Naive B cell (primary cell): Measurements from ENCODE around the gene TXNIP. TPM values are rescaled to one million over a fixed set of nuclear protein-coding genes. Genes with fewer than 3 reads are reported as not detected.
A peak's percentile ranks its signal among the peaks of the same experiment; 100 is the strongest.

ENCODE experiments used
- ATAC-seq, 2 donors: fragments of 150-1000 bp; cut with Tn5 transposase; 2 replicates each; pipeline ENCODE4 v1.10.0; 2021; ENCODE audit warnings: low read depth in 2 of 2, mild to moderate bottlenecking in 2 of 2, moderate library complexity in 2 of 2
- DNase-seq: peaks from one replicate; pipeline ENCODE4 v3.0.0; 2022
- H3K27ac Mint-ChIP-seq, 6 donors: one replicate each; pipeline ENCODE4 v1.8.0; 2020 to 2022; ENCODE audit warnings: mild to moderate bottlenecking in 6 of 6, mixed read lengths in 6 of 6, moderate library complexity in 5 of 6, inconsistent platforms in 2 of 6
- H3K27me3 Mint-ChIP-seq, 3 donors: one replicate each; pipeline ENCODE4 v1.8.0; 2021 to 2022; ENCODE audit warnings: mixed read lengths in 3 of 3, mild to moderate bottlenecking in 1 of 3
- H3K36me3 Mint-ChIP-seq, 2 donors: one replicate each; pipeline ENCODE4 v1.8.0; 2020 to 2022; ENCODE audit warnings: mixed read lengths in 2 of 2, inconsistent platforms in 1 of 2, mild to moderate bottlenecking in 1 of 2
- H3K4me1 Mint-ChIP-seq, 3 donors: one replicate each; pipeline ENCODE4 v1.8.0; 2020 to 2022; ENCODE audit warnings: mixed read lengths in 3 of 3, inconsistent platforms in 1 of 3, mild to moderate bottlenecking in 1 of 3, moderate library complexity in 1 of 3
- H3K4me3 Mint-ChIP-seq, 8 donors: one replicate each; pipeline ENCODE4 v1.8.0; 2020 to 2022; ENCODE audit warnings: mild to moderate bottlenecking in 8 of 8, mixed read lengths in 8 of 8, moderate library complexity in 8 of 8, inconsistent platforms in 2 of 8
- H3K9me3 Mint-ChIP-seq, 7 donors: one replicate each; pipeline ENCODE4 v1.8.0; 2020 to 2022; ENCODE audit warnings: mixed read lengths in 7 of 7, mild to moderate bottlenecking in 5 of 7, inconsistent platforms in 2 of 7, moderate library complexity in 1 of 7
- polyA plus RNA-seq, 6 donors: library from polyadenylated mRNA; unstranded; fragments of 300-500 nt; fragmentation: Illumina TruSeq; gene quantifications; one replicate each; pipeline ENCODE4 v1.2.3, GENCODE V29; 2021; ENCODE audit warnings: low read depth in 6 of 6

Gene TXNIP
- polyA plus RNA-seq, 6 donors from 2014 or later: 2,524 to 6,933 (median 5,735) TPM

GRCh38 chr1:145961425-145962156, 34.8 kb downstream of the TXNIP start:
- Mint-ChIP-seq H3K27me3 (no peaks in the 10 kb centered on the region), H3K4me3 (peak overlapping the region; percentile 91 to 98 (median 92)), H3K4me1 (peaks cover 69 to 77% (median 72%) of the 10 kb centered on the region in 3 donors), H3K9me3 (no peaks in the 10 kb centered on the region), H3K27ac (peak overlapping the region in 5 of 6 donors; percentile 23 to 89 (median 58)), H3K36me3 (no peaks in the 10 kb centered on the region)
- DNase-seq (no peak), ATAC-seq (no peak)

- Mint-ChIP-seq H3K4me1 (peaks cover 73 to 80% (median 74%) of the 10 kb centered on the region in 3 donors), H3K27me3 (no peaks in the 10 kb centered on the region), H3K4me3 (peak overlapping the region; percentile 91 to 98 (median 92)), H3K27ac (peak overlapping the region in 3 of 6 donors; percentile 83 to 89 (median 89)), H3K36me3 (no peaks in the 10 kb centered on the region), H3K9me3 (no peaks in the 10 kb centered on the region)
- ATAC-seq (no peak), DNase-seq (no peak)
Measured at GRCh38 chr1:145961109-145961424, 35.3 kb downstream of the TXNIP start.

DNA sequence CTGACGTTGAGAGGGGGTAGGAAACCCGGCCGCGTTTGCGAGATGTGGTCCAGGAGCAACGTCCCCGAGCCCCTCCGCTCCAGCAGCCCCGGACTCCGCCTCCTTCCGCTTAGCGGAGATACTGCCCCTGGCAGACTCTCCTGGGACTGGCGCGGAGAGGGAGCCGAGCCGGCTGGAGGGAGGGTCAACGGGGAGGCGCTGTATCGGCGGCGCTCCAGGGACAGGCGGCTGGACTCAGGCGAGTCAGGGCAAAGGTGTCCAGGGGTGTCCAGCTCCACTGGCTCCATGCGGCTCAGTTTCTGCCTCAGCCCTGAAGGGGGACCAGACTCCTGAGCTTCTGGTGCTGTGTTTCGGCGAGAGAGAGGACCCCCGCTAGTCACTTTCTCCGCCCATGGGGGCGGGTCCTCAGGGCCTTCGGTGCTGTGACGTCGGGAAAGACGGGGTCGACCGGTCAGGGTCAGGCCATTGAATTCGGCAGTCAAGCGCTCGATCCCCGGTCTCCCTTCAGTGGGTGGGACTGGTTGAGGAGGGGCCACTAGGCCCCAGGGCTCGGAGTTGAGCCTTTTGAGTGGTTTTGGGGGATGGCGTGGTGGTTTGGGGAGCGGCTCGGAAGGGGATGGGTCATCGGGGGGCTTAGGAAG, 35.8 kb downstream of the TXNIP start:
- Mint-ChIP-seq H3K27ac (peak overlapping the region in 5 of 6 donors; percentile 64 to 89 (median 87)), H3K36me3 (no peaks in the 10 kb centered on the region), H3K4me1 (peaks cover 76 to 82% (median 78%) of the 10 kb centered on the region in 3 donors), H3K27me3 (no peaks in the 10 kb centered on the region), H3K4me3 (peak overlapping the region; percentile 91 to 98 (median 92)), H3K9me3 (no peaks in the 10 kb centered on the region)
- no peak for DNase-seq
- ATAC-seq: no peak

GRCh38 chr1:145959957-145960467, 36.4 kb downstream of the TXNIP start:
- ATAC-seq (no peak), DNase-seq (no peak)
- Mint-ChIP-seq H3K27ac (peak overlapping the region in 3 of 6 donors; percentile 60 to 89 (median 62)), H3K27me3 (no peaks in the 10 kb centered on the region), H3K9me3 (no peaks in the 10 kb centered on the region), H3K36me3 (no peaks in the 10 kb centered on the region), H3K4me3 (peak overlapping the region; percentile 91 to 98 (median 92)), H3K4me1 (peaks cover 78 to 83% (median 83%) of the 10 kb centered on the region in 3 donors)

- H3K36me3 Mint-ChIP-seq: no peaks in the 10 kb centered on the region
- DNase-seq (no peak), ATAC-seq (no peak)
- H3K4me1 Mint-ChIP-seq: peaks cover 76 to 87% (median 81%) of the 10 kb centered on the region in 3 donors
- H3K27ac Mint-ChIP-seq: peak overlapping the region in 4 of 6 donors; percentile 2 to 62 (median 45)
- H3K9me3 Mint-ChIP-seq: no peaks in the 10 kb centered on the region
- H3K27me3 Mint-ChIP-seq: no peaks in the 10 kb centered on the region
- H3K4me3 Mint-ChIP-seq: peak overlapping the region; percentile 77 to 98 (median 92)
Measured at GRCh38 chr1:145959333-145959732, 37.0 kb downstream of the TXNIP start.

GRCh38 chr1:145958734-145959133, 37.6 kb downstream of the TXNIP start:
- Mint-ChIP-seq H3K4me1 (peaks cover 70 to 87% (median 77%) of the 10 kb centered on the region in 3 donors), H3K27ac (peak overlapping the region in 3 of 6 donors; percentile 30 to 86 (median 81)), H3K36me3 (no peaks in the 10 kb centered on the region), H3K9me3 (no peaks in the 10 kb centered on the region), H3K4me3 (peak overlapping the region in 5 of 8 donors; percentile 38 to 98 (median 92)), H3K27me3 (no peaks in the 10 kb centered on the region)
- no peak for ATAC-seq
- DNase-seq: no peak

- peak; percentile 87 to 88 for ATAC-seq
- Mint-ChIP-seq H3K4me1 (peaks cover 60 to 81% (median 69%) of the 10 kb centered on the region in 3 donors), H3K4me3 (peak within 1 kb of the TSS; percentile 88 to 98 (median 93)), H3K27me3 (no peaks in the 10 kb centered on the region), H3K27ac (peak within 1 kb of the TSS; percentile 86 to 97 (median 94)), H3K36me3 (no peaks in the 10 kb centered on the region), H3K9me3 (no peaks in the 10 kb centered on the region)
- peak; percentile 94 for DNase-seq
Measured at GRCh38 chr1:145957443-145958319, 38.7 kb downstream of the TXNIP start, which contains the start of gene LIX1L. LIX1L (minus strand) TSS chr1:145958017; CDS start chr1:145957927, 90 bp downstream.

DNA sequence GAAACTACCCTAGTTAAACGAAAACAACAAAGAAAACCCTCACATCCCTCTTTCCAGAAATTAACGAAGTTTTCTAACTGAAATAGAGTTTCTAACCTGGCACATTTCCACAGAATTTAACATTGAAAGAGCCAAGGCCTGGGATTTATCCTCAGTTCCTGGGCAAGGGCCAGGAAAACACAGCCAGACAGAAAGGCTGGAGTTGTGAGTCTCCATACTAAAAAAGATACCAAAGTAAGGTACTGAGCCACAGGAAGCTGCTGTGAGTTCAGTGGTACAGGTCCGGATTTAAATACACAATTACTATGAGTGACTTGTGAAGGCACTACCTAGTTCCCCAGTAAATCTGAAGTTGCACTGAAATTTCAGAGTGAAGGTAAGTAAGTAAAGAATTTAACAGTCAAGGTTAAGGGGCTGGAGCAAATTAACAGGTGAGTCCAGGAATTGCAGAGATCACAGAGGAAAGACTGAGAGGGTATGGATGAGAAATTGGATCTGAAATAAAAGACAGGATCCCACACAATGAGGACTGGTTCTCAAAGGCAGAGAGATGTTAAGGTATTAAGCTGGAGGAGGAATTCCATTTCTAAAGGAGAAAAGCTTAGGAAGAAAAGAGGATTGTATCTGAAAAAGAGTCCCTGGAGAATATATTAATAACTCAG, 39.5 kb downstream of the TXNIP start:
- peaks cover 57 to 74% (median 68%) of the 10 kb centered on the region in 3 donors for H3K4me1 Mint-ChIP-seq
- H3K27ac Mint-ChIP-seq: peak overlapping the region; percentile 23 to 97 (median 90)
- H3K9me3 Mint-ChIP-seq: no peaks in the 10 kb centered on the region
- DNase-seq: peak; percentile 11
- ATAC-seq: no peak
- H3K27me3 Mint-ChIP-seq: no peaks in the 10 kb centered on the region
- H3K36me3 Mint-ChIP-seq: no peaks in the 10 kb centered on the region
- H3K4me3 Mint-ChIP-seq: peak overlapping the region; percentile 88 to 96 (median 92)

DNA sequence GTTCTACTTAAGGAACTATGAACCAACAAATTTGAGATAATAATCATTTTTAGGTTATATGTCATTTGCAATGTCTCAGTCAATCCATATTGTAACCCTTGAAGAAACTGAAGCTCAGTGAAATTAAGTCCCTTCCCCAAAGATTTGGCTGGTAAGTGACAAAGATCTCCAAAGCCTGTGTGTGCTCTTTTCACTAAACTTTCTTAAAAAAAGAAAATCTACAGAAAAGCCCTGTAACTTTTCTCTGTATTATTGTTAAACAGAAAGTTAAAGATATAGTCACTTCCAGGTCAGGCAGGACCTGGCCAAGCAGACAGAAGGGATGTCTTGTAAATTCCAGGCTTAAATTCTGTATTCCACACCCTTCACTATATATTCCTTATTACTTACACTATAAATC, 40.0 kb downstream of the TXNIP start:
- peaks cover 0 to 4% of the 10 kb centered on the region in 2 donors for H3K36me3 Mint-ChIP-seq

GRCh38 chr1:145955436-145955835, 40.9 kb downstream of the TXNIP start:
- Mint-ChIP-seq H3K36me3 (peaks cover 0 to 4% of the 10 kb centered on the region in 2 donors), H3K9me3 (no peaks in the 10 kb centered on the region), H3K4me1 (peaks cover 47 to 61% (median 58%) of the 10 kb centered on the region in 3 donors), H3K27me3 (no peaks in the 10 kb centered on the region), H3K27ac (peak overlapping the region in 3 of 6 donors; percentile 16 to 45 (median 25)), H3K4me3 (peak overlapping the region in 2 of 8 donors; percentile 53 to 58)
- DNase-seq (no peak), ATAC-seq (no peak)

More for the DNA sequence above, 40.0 kb downstream of the TXNIP start:
- Mint-ChIP-seq H3K4me1 (peaks cover 52 to 69% (median 63%) of the 10 kb centered on the region in 3 donors), H3K4me3 (peak overlapping the region; percentile 88 to 96 (median 92)), H3K27ac (peak overlapping the region in 5 of 6 donors; percentile 4 to 97 (median 60)), H3K9me3 (no peaks in the 10 kb centered on the region), H3K27me3 (no peaks in the 10 kb centered on the region)
- no peak for DNase-seq
- no peak for ATAC-seq

DNA sequence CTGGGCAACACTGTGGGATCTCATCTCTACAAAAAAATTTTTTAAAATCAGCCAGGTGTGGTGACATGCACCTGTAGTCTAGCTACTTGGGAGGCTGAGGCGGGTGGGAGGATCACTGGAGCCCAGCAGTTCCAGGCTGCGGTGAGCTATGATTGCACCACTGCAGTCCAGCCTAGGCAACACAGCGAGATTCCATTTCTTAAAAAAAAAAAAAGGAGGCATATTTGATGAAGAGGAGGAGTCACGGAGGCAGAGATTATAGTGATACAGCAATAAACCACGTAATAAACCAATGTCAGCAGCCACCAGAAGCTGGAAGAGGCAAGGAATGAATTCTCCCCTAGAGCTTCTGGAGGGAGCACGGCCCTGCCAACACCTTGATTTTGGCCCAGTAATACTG, 42.5 kb downstream of the TXNIP start:
- Mint-ChIP-seq H3K27me3 (no peaks in the 10 kb centered on the region), H3K4me1 (peaks cover 44 to 56% (median 55%) of the 10 kb centered on the region in 3 donors), H3K27ac (peak overlapping the region in 2 of 6 donors; percentile 18 to 81), H3K36me3 (peaks cover 0 to 4% of the 10 kb centered on the region in 2 donors), H3K9me3 (no peaks in the 10 kb centered on the region), H3K4me3 (peak overlapping the region in 1 of 8 donors; percentile 58)
- no peak for DNase-seq
- no peak for ATAC-seq

DNA sequence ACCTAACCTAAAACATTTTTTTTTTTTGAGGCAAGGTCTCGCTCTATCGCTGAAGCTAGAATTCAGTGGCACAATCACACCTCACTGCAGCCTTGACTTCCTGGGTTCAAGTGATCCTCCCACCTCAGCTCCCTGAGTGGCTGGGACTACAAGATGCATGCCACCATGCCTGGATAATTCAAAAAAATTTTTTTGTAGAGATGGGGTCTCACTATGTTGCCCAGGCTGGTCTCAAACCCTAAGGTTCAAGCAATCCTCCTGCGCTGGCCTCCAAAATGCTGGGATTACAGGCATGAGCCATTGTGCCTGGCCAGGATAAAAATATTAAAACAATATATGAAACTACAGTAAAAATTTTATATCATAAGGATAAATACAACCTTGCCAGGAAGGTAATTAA, 43.5 kb downstream of the TXNIP start:
- H3K9me3 Mint-ChIP-seq: no peaks in the 10 kb centered on the region
- H3K4me1 Mint-ChIP-seq: peaks cover 34 to 47% (median 45%) of the 10 kb centered on the region in 3 donors
- DNase-seq (no peak), ATAC-seq (no peak)
- H3K27me3 Mint-ChIP-seq: no peaks in the 10 kb centered on the region
- peaks cover 0 to 4% of the 10 kb centered on the region in 2 donors for H3K36me3 Mint-ChIP-seq
- no peak overlapping the region for H3K27ac Mint-ChIP-seq
- H3K4me3 Mint-ChIP-seq: no peak overlapping the region
